Epidermal melanocyte (primary cell): Measurements from ENCODE around the gene ZBTB44.
"Not testable (repeated sequence)": the region's sequence is repeated elsewhere in the genome, so short reads cannot be mapped to it uniquely, and the experiment has no call there.

ENCODE experiments used
- DNase-seq: peaks from one replicate; pipeline ENCODE4 v3.0.0; 2011; ENCODE audit warnings: low spot score; ENCODE audit not compliant: insufficient read length

ZBTB44 gene

GRCh38 chr11:130249371-130249770 lies 65.3 kb downstream of the ZBTB44 start:
- DNase-seq = no peak

GRCh38 chr11:130247319-130247718 lies 67.4 kb downstream of the ZBTB44 start:
- no peak for DNase-seq

- no peak for DNase-seq
These were observed 68.0 kb downstream of the ZBTB44 start for GRCh38 chr11:130246738-130247137.

- no peak for DNase-seq
These were observed 68.4 kb downstream of the ZBTB44 start for GRCh38 chr11:130246270-130246669.

GRCh38 chr11:130245375-130245774 lies 69.3 kb downstream of the ZBTB44 start:
- DNase-seq = not testable (repeated sequence)

- DNase-seq = no peak
These were observed 69.9 kb downstream of the ZBTB44 start for GRCh38 chr11:130244848-130245247.

GRCh38 chr11:130243816-130244215 lies 70.9 kb downstream of the ZBTB44 start:
- no peak for DNase-seq

- DNase-seq = no peak
These were observed 73.0 kb downstream of the ZBTB44 start for GRCh38 chr11:130241713-130242112.

- DNase-seq = no peak
These were observed 77.3 kb downstream of the ZBTB44 start for GRCh38 chr11:130237282-130238006.

GRCh38 chr11:130234315-130234714 lies 80.4 kb downstream of the ZBTB44 start:
- no peak for DNase-seq

GRCh38 chr11:130233888-130234287 lies 80.8 kb downstream of the ZBTB44 start:
- DNase-seq = not testable (repeated sequence)

- DNase-seq = not testable (repeated sequence)
These were observed 81.2 kb downstream of the ZBTB44 start for GRCh38 chr11:130233486-130233885.

GRCh38 chr11:130227373-130227772 lies 87.3 kb downstream of the ZBTB44 start:
- no peak for DNase-seq

GRCh38 chr11:130223291-130223971 lies 91.3 kb downstream of the ZBTB44 start:
- DNase-seq = no peak

GRCh38 chr11:130220311-130221035 lies 94.2 kb downstream of the ZBTB44 start:
- DNase-seq = no peak

- DNase-seq = no peak
These were observed 95.6 kb downstream of the ZBTB44 start for GRCh38 chr11:130219148-130219547.

GRCh38 chr11:130218501-130219070 lies 96.1 kb downstream of the ZBTB44 start:
- no peak for DNase-seq

GRCh38 chr11:130217133-130218031 lies 97.3 kb downstream of the ZBTB44 start:
- DNase-seq = no peak

- no peak for DNase-seq
These were observed 98.1 kb downstream of the ZBTB44 start for GRCh38 chr11:130216591-130217132.

GRCh38 chr11:130216221-130216550 lies 98.5 kb downstream of the ZBTB44 start:
- no peak for DNase-seq
